Measurements from ENCODE around the gene MAGI1.

Gene MAGI1

GRCh38 chr3:65334045-65334665 is 704.6 kb downstream of the MAGI1 start:
- no peak for DNase-seq

GRCh38 chr3:65331730-65332129 is 707.0 kb downstream of the MAGI1 start:
- no peak for DNase-seq

GRCh38 chr3:65330072-65330471 is 708.6 kb downstream of the MAGI1 start:
- DNase-seq, result no peak

GRCh38 chr3:65328148-65328547 is 710.6 kb downstream of the MAGI1 start:
- DNase-seq, result no peak

- DNase-seq, result no peak
Observed at GRCh38 chr3:65326574-65326973, 712.1 kb downstream of the MAGI1 start.

- DNase-seq, result no peak
Observed at GRCh38 chr3:65322910-65323309, 715.8 kb downstream of the MAGI1 start.

- no peak for DNase-seq
Observed at GRCh38 chr3:65318231-65318630, 720.5 kb downstream of the MAGI1 start.

GRCh38 chr3:65314916-65315315 is 723.8 kb downstream of the MAGI1 start:
- DNase-seq, result no peak

- no peak for DNase-seq
Observed at GRCh38 chr3:65314269-65314668, 724.4 kb downstream of the MAGI1 start.

- DNase-seq, result no peak
Observed at GRCh38 chr3:65313666-65314065, 725.1 kb downstream of the MAGI1 start.

- no peak for DNase-seq
Observed at GRCh38 chr3:65305836-65306235, 732.9 kb downstream of the MAGI1 start.
